OCI-M2 (cell line): Measurements from ENCODE around the gene HIVEP3.

Experiments used
- DNase-seq: peaks from one replicate; lab custom pipeline; 2025; ENCODE audit not compliant: unreplicated experiment; lab: John Stamatoyannopoulos, UW

The HIVEP3 gene

DNA sequence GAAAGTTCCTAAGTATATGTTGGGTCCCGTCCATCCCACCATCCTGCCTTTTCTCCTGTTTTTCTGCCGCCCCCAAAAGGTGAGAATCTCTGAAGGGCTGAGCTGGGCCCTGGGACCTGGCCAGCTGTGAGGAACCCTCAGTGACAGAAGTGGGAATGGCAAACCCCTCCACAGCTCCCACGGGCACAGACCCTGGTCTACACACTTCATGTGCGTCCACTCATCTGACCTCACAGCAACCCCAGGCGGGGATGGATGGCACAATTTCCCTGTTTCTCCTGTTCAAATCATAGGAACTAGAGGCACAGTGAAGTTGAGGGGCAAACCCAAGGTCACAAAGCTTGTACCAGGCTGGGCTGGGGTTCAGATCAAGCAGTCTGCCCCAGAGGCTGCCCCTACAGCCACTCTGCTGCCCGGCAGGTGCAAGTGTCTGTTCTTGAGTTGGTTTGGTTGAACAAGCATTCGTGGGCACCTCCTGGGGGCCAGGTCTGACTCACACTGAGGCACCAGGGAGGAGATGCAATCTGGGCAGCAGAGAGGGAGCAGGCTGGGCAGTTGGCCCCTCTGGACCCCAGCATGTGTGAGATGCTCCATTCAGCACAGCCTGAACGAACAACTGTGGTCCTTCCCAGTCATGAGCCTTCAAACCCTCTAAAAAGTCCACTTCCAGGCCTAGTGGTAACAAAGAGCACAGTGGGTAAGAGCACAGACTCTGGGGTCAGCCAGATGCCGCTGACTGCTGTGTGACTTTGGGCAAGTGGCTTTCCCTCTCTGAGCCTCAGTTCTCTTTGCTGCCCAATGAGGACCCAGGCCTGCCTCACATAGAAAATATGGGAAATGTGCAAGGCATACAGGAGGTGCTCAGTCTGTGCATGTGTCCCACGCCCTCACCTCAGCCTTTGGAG, 438.3 kb downstream of the HIVEP3 start:
- no peak for DNase-seq

DNA sequence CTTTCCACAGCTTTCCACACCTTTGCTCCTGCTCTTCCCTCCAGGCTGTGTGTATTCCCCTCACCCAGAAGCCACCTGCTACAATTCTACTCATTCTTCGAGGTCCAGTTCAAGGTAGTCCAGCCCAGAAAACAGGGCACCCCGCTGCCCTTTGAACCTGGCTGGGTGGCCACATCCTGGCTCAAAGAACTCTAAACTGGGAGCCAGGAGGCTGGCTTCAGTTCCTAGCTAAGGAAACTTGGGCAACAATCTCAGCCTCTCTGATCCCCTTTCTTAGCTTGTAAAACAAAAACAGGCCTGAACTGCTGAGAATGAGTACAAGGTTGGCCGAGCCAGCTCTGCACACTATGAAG, 438.9 kb downstream of the HIVEP3 start:
- DNase-seq = no peak

DNA sequence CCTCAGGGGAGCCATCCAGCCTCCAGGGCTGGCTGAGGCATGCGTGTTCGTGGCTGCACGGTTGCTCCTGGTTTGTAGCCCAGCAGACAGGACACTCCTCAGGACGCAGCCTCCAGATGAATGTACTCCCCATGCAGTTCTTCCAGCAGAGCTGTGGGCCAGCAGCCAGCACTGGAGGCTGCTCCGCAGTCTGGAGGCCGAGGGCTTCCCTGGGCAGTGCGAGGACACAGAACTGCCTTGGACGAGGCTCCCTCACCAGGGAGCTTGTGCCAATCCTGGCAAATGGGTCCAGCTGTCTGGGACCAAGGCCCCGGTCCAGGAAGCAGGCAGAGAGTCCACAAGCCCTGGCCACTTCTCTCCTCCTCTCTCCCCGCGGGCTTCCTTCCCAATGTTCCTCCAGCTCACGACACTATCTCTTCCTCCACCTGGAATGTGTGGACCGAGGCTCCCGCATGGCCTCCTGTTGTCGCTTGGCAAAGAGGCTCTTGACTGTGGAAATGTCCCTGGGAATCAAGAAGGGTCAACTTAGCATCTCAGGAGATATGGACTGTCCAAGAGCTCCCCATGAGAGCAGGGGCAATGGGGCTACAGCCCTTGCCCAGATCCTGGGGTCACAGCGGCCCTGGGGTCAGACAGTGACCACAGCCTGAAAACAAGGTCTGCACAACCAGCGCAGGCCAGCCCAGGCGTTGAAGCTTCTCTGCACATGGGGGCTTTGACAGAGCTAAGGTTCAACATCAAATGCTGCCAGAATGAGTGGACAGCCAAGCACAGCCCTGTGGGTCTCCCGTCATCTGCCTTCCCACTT, 439.5 kb downstream of the HIVEP3 start:
- DNase-seq = no peak

DNA sequence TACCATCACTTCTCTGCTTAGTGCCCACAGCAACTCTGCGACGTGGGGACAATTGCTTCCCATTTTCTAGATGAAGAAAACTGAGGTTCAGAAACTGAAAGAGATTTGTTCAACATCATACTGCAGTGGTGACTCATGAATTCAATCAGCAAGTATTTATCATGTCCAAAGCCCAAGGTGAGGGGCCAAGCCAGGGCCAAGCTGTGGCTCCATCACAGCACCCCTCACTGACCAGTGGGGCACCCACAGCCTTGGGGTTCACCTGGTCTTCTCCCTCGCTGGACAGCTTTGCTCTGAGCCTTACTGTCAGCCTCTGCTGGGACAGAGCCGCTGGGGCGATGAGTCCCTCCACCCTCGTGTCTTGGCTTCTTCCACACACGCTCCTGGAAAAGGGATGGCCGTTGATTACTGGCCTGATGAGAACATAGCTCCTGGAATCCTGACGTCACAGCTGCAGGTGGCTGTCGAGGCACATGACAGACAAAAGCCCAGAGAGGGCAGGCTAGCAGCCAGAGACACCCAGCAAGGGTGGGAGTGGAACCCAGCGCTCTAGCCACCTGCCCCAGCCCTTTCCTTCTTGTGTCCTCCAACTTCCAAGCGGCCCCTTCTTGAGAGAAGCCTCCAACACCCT, 440.5 kb downstream of the HIVEP3 start:
- DNase-seq = no peak

DNA sequence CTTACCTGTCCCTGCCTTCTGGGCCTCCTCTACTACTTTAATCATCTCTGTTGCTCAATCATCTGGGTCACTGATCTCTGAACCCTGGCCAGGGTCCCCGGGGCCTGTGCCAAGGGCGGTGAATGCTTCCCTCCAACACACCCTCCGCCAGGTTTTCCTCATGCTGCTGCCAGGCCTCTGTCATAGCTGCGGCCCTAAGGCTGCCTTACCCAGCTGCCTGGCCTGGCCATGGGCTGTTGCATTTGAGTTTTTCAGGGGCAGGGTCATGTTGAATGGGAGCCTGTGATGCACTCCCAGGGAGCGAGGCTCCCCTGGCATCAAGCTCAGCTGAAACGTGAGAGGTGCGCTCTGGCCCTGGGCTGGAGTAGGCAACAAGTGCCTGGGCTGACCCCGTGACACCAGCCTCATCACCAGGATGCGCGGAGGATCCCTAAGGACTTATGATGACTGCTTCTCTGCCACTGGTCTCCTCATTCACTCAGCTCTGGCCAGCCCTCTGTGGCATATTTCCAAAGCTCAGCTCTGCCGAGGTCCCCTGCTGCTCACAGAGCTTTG, 441.8 kb downstream of the HIVEP3 start:
- no peak for DNase-seq

DNA sequence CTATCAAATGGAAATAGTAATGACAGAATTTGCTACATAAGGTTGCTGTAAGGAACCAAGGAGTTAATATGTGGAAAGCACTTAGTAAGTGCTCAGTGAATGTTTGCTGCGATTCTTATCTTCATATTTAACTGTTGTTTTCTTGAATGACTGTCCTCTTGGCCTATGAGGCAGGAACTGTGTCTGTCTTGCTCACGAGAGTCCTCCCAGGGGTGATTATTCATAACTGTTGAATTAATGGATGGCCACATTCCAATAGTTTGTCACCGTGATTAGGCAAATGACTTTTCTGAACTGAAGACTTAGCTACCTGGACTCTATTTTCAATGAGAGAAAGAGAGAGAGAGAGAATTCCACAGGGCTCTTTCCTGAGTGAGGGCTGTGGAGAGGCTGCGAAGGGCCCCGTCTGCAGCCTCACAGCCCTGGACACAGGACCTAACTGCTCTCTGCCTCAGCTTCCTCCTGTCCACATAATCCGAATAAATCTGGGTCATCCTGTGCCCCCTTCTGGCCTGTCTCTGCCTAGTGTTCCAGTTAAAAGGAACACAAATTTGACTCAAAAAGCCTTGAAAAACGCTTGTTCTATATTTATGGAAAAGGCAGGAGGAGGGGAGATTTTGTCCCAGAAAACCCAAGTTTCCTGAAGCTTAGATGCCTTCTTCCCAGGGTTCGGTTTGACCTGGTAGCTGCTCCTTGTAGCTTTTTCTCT, 442.7 kb downstream of the HIVEP3 start:
- no peak for DNase-seq

DNA sequence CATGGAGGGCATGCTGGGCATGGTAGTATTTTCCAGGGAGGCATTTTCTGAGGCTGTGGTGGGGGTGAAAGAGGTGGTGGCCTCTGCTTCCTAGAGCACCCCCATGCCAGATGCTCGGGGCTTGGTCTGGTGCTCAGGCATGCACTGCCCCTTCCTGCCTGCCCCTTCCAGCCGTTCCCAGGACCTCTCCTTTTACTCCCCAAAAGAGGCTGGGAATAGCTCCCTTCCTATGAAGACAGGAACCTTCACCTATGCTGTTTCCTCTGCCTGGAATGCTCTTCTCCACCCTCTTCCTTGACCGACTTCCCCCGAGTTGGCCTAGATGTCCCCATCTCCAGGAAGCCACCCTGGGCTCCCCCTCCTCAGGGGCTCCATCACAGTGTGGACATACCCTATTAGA, 443.4 kb downstream of the HIVEP3 start:
- DNase-seq = no peak

DNA sequence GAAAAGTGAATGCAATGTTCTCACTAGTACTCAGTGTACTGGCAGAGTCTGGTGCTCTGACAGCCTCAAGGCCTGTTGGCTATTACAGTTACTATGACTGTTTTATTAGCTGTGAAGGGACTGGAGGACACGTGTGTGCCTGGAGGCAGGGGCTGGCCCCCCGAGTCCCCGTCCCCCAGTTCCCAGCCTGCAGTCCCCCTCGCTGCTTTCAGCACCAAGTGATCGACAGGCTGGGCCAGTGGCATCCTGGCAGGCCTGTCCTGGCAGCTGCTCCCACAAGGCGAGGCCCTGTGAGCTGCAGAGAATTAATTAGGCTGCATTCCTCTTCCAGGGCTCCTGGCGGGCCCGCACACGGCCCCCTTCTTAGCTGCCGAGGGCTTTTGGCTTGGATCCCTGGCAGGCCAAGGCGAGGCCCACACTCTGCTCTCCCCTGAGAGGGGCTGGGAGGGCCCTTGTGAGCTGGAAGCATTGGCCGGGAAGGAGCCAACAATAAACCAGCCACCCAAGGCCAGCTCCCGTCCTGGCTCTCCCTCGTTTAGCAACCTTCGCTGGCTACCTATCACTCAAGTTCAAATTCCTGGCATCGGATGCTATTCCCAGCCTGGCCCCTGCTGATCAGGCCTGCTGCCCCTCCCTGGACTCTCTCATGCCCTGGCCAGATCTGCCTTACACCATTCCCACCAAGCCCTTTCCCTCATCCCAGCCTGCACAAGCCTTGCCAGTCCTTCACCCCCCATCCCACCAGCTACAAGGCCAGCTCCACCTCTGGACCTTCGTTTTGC, 444.0 kb downstream of the HIVEP3 start:
- no peak for DNase-seq

DNA sequence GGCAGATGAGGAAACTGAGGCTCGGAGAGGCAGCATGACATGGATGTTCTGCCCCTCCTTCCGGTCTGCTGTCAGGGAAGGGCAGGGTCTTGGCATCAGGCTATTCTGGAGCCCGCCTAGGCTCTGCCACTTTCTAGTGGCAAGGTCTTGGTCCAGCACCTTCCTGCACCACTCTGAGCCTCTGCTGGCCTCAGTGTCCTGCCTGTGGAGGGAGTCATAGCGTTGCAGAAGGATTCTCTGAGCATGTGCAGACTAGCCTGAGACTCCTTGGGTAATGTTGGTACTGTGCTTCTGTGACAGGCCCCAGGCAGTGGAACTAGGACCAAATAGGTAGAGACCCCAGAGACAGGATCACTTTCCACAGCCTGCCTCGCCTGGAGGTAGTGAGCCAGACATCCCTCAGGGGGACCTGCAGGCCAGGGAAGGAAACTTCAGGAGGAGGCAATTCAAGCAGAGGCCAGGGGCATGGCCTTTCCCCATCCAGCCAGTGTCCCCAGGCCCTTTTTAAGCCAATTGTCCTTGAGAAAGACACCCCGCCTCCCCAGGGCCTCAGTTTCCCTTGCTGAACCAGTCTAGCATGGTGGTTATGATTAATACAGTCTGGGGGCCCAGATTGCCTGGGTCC, 444.9 kb downstream of the HIVEP3 start:
- no peak for DNase-seq

DNA sequence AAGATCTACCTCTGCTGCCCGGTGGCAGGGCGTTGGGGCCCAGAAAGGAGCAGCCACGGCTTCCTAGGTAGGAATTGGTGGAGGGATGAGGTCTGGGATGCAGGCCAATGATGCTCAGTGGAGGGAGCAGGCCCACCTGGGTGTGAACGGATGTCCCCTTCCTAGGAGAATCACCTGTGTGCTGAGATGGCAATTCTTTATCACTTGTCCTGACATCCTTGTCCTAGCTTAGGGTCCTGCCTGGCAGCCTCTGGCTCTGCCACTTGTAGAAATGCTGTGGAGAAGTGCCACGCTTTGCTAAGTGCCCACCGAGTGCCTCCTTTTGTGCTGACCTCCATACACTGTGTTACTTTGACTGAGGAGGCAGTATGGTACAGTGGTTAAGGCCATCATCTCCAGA, 447.1 kb downstream of the HIVEP3 start:
- no peak for DNase-seq

DNA sequence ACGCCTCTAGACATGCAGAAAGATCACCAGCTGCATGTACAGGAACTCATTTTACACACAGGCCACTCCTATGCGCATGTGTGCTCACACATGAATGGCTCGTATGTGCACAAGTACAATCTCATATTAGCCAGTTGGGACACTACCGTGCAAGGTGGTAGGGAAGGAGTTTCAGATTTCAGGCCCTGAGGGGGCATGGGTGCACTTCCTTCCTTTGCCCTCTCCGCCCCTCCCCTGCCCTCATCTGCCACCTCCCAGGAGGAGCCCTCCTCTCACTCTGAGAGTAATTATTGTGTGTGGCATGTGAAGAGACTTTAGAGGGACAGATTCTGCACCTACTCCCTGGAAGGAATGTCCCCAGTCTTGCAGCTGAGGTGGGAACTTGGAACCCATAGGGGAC, 449.0 kb downstream of the HIVEP3 start:
- no peak for DNase-seq

DNA sequence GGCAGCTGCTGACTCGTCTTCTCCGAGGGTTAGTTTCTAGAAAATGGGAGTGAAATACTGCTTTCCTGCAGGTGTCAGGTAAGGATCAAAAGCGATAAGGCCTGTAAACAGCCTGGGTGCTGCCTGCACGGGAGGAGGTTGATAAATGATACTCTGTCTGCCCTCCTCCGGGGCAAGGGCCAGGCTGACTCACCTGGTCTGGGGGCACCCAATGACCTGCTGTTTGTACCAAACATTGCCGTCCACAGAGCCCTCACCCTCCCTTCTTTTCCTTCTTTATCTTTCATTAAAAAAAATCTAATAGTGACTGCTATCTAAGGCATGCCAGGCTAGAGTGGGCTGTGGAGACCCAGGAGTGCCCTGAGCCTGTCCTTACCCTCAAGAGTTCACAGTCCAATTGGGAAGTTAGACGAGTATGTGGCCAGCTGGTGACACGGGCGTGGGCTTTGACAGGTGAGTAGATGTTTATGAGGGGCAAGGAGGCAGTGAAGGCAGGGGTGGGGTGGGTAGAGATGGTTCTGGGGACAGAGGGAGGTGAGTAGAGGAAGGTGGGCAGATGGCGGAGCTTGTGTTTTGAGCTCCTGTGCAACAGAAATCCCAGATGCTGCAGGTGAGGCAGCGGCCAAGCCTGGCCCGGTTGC, 450.5 kb downstream of the HIVEP3 start:
- no peak for DNase-seq

DNA sequence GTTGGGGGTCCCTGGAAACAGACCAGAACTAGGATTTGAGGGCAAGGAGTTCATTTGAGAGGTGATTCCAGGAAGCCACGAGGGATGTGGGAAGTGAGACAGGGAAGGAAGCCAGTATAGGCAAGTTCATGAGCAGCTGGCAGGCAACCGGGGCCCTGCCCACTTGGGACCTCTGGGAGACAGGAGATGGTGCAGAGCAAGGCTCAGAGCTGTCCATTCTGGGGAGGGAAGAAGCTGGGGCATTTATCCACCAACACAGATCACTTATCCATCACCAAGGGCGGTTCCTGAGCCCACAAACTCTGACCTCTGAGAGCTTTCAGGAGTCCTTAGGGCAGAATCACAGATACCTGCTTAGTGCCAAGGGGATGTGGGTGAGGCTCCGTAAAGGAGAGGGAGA, 451.0 kb downstream of the HIVEP3 start:
- no peak for DNase-seq

DNA sequence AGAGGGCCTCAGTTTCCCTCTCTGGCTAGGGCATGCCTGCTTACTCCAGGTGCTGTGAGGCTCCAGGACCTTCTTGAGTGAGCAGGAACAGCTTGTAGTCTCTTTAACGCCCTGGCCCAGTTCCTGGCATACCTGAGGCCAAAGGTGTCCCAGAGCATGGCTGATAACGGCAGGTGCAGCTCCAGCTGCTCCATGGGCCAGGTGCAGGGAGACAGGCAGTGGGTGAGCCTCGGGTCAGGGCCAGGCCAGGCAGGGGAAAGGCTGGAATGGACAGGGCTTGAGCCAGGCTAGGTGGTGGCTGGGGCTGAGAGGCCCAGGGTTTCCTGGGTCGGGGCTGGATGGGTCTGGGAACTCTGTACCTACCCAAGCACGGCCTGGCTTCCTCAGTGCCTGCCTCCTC, 452.6 kb downstream of the HIVEP3 start:
- DNase-seq = no peak

DNA sequence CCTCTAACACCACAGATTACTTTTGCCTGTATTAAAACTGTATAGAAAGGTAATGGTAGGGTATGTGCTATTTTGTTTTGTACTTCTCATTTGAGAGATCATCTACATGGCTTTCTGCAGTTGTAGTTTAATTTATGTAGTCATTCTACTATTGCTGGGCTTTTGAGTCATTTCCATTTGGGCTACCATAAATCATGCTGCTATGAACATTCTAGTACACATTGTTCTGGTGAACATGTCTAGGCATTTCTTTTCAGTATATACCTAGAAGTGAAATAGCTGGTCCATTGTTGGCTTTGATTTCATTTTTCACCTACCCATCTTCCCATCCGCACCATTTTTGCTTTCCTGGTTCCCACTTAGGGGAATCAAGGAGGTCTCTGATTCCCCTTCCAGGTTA, 453.0 kb downstream of the HIVEP3 start:
- no peak for DNase-seq

DNA sequence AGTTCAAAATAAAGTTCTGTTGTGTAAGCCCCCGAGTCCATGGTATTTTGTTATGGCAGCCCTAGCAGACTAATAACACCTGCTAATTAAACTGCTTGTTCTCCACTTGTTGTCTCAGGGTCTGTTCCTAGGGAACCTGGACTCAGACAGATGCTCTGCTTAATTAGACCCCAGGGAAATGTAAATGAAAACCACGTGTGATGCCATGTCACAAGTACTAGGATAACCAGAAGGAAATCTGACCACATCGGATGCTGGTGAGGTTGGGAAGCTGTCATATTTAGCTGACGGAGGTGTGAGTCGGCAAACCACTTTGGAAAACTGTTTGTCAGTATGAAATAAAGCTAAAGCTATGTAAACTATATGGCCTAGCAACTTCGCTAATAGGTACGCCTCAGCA, 453.8 kb downstream of the HIVEP3 start:
- no peak for DNase-seq

DNA sequence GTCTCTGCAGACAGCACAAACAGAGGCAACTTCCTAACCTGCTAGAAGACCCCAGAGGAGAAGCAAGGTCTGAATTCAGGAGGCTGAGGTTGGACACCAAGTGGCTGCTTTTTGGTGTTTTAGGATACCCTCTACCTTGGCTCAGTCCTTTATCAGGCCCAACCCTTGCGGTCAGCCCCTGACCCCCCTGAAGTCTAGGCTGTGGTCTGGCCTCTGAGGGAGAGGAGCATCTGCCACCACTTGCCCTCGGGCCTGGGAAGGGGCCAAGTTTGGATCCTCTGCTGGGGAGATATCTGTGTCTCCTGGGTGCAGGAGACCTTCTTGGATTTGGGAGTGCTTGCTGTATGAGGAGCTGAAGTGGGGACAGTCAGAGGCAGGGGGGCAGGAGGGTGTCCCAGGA, 455.2 kb downstream of the HIVEP3 start:
- no peak for DNase-seq

DNA sequence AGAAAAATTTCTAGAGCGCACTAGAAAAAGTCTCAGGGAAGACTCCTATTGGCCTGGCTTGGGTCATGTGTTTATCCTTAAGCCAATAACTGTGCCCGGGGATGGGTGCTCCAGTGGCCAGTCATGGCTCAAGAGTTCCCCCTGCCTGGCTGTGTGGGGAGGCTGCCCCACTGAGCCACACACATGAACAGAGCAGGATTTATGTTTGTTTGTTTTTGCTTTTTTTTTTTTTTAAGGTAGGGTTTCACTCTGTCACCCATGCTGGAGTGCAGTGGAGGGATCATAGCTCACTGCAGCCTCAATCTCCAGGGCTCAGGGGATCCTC, 456.1 kb downstream of the HIVEP3 start:
- no peak for DNase-seq
